ENCODE measurements around the gene MAGEB4.

MAGEB4 gene

GRCh38 chrX:30253257-30253656, 11.5 kb downstream of the MAGEB4 start:
- H3K27me3 ChIP-seq (ENCODE audit: insufficient read depth, low read length): no peaks in the 10 kb centered on the region
- no peaks in the 10 kb centered on the region for H3K9me3 ChIP-seq (ENCODE audit: low read length)
- H3K4me1 ChIP-seq (ENCODE audit: insufficient read depth, low read length): no peaks in the 10 kb centered on the region
- no peak overlapping the region for H2AFZ ChIP-seq (ENCODE audit: low read depth, low read length)
- H3K4me3 ChIP-seq (ENCODE audit: low read length): no peak overlapping the region
- H3K36me3 ChIP-seq (ENCODE audit: insufficient read depth, low read length): no peaks in the 10 kb centered on the region

DNA sequence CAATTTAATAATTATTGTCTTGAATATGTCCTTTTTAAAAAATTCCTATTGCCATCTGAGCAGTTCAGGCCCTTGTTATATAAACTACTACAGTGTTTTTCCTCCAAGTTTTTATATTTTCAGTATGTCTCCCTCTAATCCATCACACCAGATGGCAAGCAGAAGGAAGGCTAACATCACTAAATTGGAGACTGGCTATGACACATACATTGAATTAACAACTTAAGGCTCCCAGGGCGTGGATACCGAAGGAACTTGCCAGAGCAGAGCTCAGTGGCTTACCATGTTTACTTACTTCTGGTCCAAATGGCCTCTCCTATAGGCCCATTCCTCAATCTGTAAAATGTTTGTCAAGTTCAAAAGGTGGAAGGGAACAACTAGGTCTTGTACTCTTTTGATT, 18.1 kb downstream of the MAGEB4 start:
- no peak overlapping the region for H3K4me3 ChIP-seq (ENCODE audit: low read length)
- H3K4me1 ChIP-seq (ENCODE audit: insufficient read depth, low read length): no peaks in the 10 kb centered on the region
- H2AFZ ChIP-seq (ENCODE audit: low read depth, low read length): no peak overlapping the region
- H3K27me3 ChIP-seq (ENCODE audit: insufficient read depth, low read length): no peaks in the 10 kb centered on the region
- no peaks in the 10 kb centered on the region for H3K9me3 ChIP-seq (ENCODE audit: low read length)
- H3K36me3 ChIP-seq (ENCODE audit: insufficient read depth, low read length): no peaks in the 10 kb centered on the region

GRCh38 chrX:30261012-30261411, 19.2 kb downstream of the MAGEB4 start:
- Histone ChIP-seq H2AFZ (ENCODE audit: low read depth, low read length) (no peak overlapping the region), H3K4me1 (ENCODE audit: insufficient read depth, low read length) (no peaks in the 10 kb centered on the region), H3K36me3 (ENCODE audit: insufficient read depth, low read length) (no peaks in the 10 kb centered on the region), H3K27me3 (ENCODE audit: insufficient read depth, low read length) (peaks cover 2% of the 10 kb centered on the region), H3K4me3 (ENCODE audit: low read length) (no peak overlapping the region), H3K9me3 (ENCODE audit: low read length) (no peaks in the 10 kb centered on the region)

DNA sequence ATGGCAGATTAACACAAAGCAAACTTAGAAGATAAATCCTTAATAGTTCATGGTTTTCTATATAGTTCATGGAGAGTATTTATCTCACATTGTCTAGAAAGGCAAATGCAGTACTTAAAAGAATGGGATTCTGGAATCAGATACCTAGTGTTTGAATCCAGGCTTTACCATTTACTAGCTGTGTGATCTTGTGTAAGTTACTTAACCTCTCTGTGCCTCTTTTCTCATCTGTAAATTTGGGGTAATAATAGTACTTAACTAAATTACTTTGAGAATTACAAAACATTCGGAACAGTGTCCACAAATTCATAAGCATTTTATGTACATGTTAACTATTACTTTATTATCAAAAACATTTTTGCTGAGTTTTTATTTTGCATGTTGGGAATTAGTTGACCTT, 21.0 kb downstream of the MAGEB4 start:
- Histone ChIP-seq H3K9me3 (ENCODE audit: low read length) (no peaks in the 10 kb centered on the region), H2AFZ (ENCODE audit: low read depth, low read length) (no peak overlapping the region), H3K4me1 (ENCODE audit: insufficient read depth, low read length) (no peaks in the 10 kb centered on the region), H3K36me3 (ENCODE audit: insufficient read depth, low read length) (no peaks in the 10 kb centered on the region), H3K4me3 (ENCODE audit: low read length) (no peak overlapping the region), H3K27me3 (ENCODE audit: insufficient read depth, low read length) (peaks cover 2% of the 10 kb centered on the region)

GRCh38 chrX:30270639-30271038, 28.8 kb downstream of the MAGEB4 start:
- Histone ChIP-seq H3K4me3 (ENCODE audit: low read length) (no peak overlapping the region), H3K4me1 (ENCODE audit: insufficient read depth, low read length) (no peaks in the 10 kb centered on the region), H3K27me3 (ENCODE audit: insufficient read depth, low read length) (no peaks in the 10 kb centered on the region), H3K36me3 (ENCODE audit: insufficient read depth, low read length) (no peaks in the 10 kb centered on the region), H2AFZ (ENCODE audit: low read depth, low read length) (no peak overlapping the region), H3K9me3 (ENCODE audit: low read length) (no peaks in the 10 kb centered on the region)

DNA sequence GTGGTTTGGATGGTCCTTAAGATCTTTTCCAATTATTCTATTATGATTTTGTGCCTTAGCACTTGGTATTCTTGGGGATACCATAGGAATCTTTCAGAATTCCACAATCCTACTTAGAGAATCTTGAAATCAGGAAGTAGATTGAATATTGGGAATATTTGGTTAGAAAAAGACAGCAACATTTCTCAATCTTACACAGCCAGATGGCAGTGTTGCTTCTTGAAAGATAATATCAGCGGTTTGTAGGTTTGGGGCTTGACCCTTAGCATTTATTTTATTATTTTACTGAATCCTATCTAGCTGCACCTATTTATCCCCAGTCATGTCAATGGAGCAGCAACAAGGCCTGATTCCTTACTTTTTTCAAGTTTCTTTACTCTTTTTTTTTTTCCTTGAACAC, 33.7 kb downstream of the MAGEB4 start:
- Histone ChIP-seq H2AFZ (ENCODE audit: low read depth, low read length) (no peak overlapping the region), H3K27me3 (ENCODE audit: insufficient read depth, low read length) (no peaks in the 10 kb centered on the region), H3K36me3 (ENCODE audit: insufficient read depth, low read length) (no peaks in the 10 kb centered on the region), H3K4me1 (ENCODE audit: insufficient read depth, low read length) (no peaks in the 10 kb centered on the region), H3K9me3 (ENCODE audit: low read length) (no peaks in the 10 kb centered on the region), H3K4me3 (ENCODE audit: low read length) (no peak overlapping the region)

DNA sequence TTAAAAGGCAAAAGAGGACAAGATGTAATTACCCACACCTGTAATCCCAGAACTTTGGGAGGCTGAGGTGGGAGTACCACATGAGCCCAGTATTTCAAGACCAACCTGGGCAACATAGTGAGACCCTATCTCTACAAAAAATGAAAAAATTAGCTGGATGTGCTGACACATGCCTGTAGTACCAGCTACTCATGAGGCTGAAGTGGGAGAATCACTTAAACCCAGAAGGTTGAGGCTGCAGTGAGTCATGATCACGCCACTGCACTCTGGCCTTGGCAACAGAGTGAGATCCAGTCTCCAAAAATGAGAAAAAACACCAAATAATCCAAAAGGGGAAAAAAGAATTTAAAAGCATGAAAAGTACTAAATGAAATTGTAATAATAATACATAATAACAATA, 36.6 kb downstream of the MAGEB4 start:
- Histone ChIP-seq H3K4me3 (ENCODE audit: low read length) (no peak overlapping the region), H3K27me3 (ENCODE audit: insufficient read depth, low read length) (no peaks in the 10 kb centered on the region), H3K4me1 (ENCODE audit: insufficient read depth, low read length) (no peaks in the 10 kb centered on the region), H3K9me3 (ENCODE audit: low read length) (no peaks in the 10 kb centered on the region), H2AFZ (ENCODE audit: low read depth, low read length) (no peak overlapping the region), H3K36me3 (ENCODE audit: insufficient read depth, low read length) (no peaks in the 10 kb centered on the region)

- no peaks in the 10 kb centered on the region for H3K36me3 ChIP-seq (ENCODE audit: insufficient read depth, low read length)
- no peak overlapping the region for H3K4me3 ChIP-seq (ENCODE audit: low read length)
- no peaks in the 10 kb centered on the region for H3K4me1 ChIP-seq (ENCODE audit: insufficient read depth, low read length)
- H3K27me3 ChIP-seq (ENCODE audit: insufficient read depth, low read length): no peaks in the 10 kb centered on the region
- no peaks in the 10 kb centered on the region for H3K9me3 ChIP-seq (ENCODE audit: low read length)
- H2AFZ ChIP-seq (ENCODE audit: low read depth, low read length): no peak overlapping the region
These were observed 38.6 kb downstream of the MAGEB4 start for GRCh38 chrX:30280428-30280827.

DNA sequence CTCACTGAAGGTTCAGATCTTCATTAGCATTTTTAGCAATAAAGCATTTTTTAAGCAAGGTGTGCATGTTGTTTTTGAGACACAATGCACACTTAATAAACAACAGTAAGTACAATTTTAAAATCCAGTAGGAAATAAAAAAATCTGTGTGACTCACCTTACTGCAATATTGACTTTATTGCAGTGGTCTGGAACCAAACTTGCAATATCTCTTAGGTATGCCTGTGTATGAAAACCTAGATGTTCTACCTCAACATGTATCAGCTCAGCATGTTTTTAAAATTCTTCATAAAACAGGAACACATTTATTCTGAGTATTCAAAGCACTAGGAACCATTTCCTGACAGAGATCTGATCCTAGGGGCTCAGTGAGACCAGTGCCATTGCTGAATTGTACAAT, 40.7 kb downstream of the MAGEB4 start:
- Histone ChIP-seq H2AFZ (ENCODE audit: low read depth, low read length) (no peak overlapping the region), H3K4me1 (ENCODE audit: insufficient read depth, low read length) (no peaks in the 10 kb centered on the region), H3K27me3 (ENCODE audit: insufficient read depth, low read length) (no peaks in the 10 kb centered on the region), H3K36me3 (ENCODE audit: insufficient read depth, low read length) (no peaks in the 10 kb centered on the region), H3K9me3 (ENCODE audit: low read length) (no peaks in the 10 kb centered on the region), H3K4me3 (ENCODE audit: low read length) (no peak overlapping the region)

DNA sequence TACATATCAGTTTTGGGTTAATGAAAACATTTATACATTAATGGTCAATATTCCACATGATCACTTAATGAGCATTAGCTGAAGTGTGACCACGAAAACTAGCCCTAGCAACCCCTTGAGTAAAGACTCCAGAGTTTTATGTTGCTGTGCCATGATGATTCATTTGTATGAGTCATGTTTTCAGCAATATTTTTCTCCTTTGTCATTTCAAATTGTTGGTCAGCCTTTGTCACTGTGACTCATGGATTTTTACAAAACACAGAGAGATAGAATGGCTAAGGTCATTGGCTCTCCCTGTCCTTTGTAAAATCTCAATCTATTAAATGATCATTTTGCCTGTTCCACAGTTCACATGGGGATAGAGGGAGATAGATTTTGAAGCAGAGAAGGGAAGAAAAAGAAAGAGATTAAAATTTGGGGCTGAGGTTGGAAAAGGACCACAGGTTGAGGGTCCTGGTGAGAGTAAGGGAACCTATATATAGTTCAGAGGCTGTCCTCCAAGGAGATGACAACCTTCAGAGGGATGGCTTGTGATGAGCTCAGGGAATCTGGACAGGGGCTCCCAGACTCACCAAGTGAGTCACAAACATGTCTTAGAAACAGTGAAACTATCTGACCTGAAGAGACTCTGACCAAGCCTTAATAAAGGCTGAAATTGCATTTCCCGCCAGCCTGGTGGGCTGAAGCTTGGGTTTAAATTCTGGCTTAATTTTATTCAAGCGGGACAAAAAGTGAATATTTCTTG, 41.8 kb downstream of the MAGEB4 start:
- Histone ChIP-seq H3K9me3 (ENCODE audit: low read length) (no peaks in the 10 kb centered on the region), H2AFZ (ENCODE audit: low read depth, low read length) (no peak overlapping the region), H3K4me3 (ENCODE audit: low read length) (no peak overlapping the region), H3K27me3 (ENCODE audit: insufficient read depth, low read length) (no peaks in the 10 kb centered on the region), H3K36me3 (ENCODE audit: insufficient read depth, low read length) (no peaks in the 10 kb centered on the region), H3K4me1 (ENCODE audit: insufficient read depth, low read length) (no peaks in the 10 kb centered on the region)

Data from neuron (in vitro differentiated cells).